HG03442 (cell line): ENCODE measurements around the gene CCDC127.
"Not testable (repeated sequence)": the region's sequence is repeated elsewhere in the genome, so short reads cannot be mapped to it uniquely, and the experiment has no call there.

Experiments
- ATAC-seq: cut with Tn5 transposase; IDR thresholded peaks from one replicate; pipeline ENCODE4 v1.9.1; 2021; ENCODE audit warnings: mild to moderate bottlenecking, moderate library complexity; ENCODE audit not compliant: unreplicated experiment

CCDC127 gene

DNA sequence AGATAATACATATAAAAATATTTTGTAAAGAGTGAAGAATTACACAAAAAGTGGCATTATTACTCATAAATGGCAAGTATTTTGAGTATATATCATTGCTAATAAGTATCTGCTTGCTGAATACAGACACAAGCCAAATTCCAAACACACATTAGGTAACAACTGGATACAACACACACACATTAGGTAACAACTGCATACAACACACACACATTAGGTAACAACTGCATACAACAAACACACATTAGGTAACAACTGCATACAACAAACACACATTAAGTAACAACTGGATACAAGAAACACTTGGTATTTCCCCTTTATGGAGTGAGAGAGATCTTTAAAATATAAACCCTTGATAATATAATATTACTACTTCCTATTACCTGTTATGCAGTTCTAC lies 13.5 kb downstream of the CCDC127 start:
- no peak for ATAC-seq

DNA sequence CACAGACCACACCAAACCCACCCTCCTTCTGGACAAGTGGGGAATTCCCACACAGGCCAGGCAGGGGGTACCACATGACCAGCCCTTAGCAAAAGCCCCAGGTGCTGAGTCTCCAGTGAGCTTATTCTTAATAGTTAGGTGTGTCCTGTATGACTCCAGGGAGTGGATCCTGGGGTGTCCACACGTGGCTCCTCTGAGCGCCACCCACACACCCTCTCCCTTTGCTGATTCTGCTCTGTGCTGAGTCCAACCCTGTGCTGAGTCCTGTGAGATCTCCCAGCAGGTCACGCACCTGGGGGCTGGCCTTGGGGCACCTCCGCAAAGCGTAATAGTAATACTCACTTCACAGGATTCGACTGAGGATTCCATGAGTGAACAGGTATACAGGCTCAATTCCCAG lies 14.0 kb downstream of the CCDC127 start:
- no peak for ATAC-seq

DNA sequence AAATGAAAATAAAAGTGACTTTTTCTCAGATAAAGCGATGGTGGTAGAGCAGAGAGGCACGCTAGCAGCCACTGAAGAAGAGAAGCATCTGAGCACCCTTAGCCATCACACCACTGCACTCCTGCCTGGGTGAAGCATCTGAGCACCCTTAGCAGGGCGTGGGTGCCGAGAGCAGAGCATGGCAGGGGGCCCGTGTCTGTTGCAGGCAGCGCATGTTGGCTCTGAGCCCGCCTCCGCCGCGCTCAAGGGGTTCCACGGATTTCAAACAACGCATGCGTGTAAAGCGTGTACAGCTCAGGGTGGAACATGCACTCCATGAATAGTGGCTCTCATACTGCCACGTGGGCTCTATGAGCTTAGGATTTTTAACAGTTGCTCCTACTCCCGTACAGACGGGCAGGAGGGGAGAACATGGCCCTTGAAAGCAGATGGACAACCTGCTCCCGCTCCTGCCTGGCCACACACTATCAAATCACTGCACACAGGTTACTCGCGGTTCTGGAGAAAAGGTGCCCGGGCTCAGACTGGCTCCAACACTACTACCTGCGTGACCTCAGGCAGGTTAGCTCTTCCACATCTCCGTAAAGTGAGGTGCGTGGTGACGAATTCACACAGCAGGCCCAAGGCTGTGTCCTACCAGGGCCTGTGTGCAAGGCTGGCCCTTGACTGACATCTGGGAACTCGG lies 14.6 kb downstream of the CCDC127 start:
- ATAC-seq = no peak

DNA sequence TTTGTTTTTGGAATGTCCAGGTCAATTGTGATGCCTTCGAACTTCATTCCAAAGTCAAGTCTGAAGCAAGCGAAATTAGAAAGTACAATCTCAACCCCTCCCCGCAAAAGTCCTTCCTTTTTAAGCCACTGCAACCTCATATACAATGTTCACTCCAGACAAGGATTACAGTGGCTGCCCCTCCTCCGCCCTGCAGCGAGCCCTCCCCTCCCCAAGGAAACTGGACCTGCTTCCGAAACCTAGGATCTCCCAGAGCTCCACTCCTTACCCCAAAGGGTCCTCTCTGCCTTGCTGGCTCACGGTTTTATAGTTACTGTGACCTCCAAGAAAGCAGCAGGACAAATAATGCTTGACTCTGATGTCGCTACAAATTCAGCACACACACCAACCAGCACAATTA lies 16.3 kb downstream of the CCDC127 start:
- ATAC-seq = no peak

DNA sequence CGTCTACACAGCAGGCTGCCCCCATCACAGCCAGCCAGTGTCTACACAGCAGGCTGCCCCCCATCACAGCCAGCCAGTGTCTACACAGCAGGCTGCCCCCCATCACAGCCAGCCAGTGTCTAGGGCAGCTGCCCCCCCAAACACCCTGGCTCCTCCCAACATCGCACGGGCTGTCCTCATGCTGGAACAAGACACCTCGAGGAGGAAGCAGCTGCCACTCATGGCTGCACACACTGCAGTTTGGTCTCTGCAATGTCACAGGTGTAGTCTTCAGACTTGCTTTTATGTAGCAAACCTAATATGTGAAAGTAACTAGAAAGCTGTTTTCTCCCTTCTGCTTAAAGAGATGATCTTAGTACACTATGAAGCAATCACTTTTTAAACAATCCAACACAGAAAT lies 17.0 kb downstream of the CCDC127 start:
- ATAC-seq = no peak

DNA sequence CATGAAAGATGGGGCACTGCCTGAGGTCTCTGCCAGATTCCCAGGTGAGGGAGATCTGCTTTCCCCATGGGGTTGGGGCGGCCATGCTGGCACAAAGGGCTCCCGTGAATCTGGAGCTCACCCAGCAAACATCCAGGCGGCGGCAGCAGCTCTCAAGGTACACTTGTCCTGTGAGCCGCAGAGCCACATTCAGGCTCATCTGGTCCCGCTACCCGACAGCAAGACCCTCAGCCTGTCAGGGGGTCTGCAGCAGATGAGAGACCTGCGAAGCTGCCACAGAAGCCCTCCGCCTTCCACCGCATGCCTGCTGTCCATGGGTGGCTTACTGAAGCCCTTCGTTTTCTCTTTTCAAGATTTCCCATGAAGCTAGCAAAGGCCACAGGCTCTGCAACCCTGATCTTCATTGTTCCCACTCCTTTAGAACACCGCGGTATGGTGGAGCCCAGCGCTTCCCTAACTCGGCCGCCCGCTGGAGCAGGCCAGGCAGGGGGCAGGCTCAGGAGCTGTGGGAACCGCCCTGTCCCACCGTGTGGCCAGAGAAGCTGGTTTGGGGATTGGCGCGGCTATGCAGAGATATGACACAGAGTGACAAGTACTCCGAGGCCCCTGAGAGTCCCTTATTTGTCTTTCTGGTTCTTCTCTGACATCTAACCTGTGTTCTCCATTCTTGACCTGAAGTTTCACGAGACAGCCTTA lies 17.9 kb downstream of the CCDC127 start:
- ATAC-seq = no peak

DNA sequence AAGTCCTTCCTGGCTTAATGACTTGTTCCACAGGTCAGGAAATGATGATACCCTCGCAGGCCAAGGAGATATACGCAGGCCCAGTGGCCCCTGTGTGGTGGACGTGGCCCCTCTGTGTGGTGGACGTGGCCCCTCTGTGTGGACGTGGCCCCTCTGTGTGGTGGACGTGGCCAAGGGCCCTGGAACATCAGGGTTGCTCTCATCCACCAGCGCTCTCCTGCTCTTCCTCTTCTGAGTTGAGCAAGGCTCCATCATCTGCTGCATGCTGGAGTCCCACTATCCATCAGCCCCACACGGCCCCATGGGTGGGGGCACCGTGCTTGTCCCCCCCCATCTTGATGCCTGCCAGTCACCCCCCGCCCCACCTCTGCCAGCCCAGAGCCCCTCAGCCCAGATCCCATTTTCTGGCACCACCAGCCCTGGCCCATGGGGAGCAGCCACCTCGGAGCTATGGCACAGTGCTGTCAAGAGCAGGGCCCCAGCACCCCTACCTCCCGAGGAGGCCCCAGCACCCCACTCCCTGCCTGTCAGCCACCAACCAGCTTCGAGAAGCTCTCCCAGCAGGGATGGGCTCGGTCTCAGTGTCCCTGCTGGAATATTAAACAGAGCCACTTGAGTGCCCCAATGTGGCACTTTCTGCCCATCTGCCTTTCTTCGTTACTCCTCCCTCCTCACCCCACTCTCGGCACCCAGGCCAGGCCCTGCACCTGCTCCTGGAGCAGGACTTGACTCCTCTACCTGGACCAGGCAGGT lies 18.6 kb downstream of the CCDC127 start:
- no peak for ATAC-seq

DNA sequence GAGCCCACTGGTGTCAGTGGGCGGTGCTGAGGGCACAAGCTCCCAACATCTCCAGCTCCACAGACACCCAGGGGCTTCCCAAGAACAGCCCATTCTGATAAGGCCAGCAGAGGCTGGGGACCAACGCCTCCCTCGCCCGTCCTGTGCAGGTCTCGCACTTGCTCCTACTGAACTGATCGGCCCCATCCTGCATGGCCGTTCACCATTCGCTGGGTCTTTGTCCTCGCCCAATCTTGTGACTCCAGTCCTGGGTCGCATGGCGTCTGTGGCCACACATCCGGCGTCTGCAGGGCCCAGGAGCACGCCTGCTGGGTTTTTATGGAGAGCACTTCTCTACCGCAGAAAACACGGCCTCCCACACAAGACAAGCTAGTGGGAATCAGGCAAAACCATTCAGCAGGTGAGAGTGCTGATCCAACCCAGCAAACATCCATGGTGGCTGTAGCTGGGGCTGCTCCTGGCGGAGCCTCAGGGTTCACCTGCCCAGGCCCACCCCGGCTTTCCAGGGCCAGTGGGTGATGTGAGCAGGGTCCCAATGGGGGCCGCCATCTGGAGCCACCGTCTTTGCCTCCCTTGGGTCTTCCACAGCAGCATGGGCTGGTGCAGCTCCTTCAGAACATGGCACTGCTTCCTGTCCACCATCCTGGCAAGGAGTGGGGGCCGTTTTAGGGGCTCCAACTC lies 19.3 kb downstream of the CCDC127 start:
- no peak for ATAC-seq

DNA sequence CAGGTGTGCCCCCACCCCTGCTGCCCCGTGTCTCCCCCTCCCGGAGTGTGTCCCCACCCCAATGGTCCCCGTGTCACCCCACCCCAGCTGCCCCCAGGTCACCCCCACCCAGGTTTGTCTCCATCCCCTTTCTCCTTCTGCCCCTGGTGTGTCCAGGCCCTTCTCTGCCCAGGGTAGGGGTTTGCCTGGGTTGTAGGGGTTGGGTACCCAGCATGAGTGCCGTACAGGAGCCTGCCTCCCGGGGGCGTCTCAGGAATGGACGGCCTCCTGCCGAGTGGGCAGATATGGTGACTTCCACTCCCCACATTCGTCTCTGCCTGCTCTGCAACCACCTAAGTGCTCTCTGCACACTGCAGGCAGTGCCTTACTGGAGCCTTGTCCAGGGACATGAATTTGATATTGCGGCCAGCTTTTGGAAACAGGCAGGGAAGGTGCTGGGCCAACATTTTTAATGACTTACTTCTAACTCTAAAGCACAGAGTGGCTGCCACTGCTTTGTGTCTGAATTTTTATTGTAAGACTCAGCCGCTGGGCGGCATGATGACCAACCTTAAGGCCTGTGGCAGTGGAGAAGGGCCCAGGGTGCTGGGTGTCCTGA lies 20.0 kb downstream of the CCDC127 start:
- ATAC-seq = no peak

DNA sequence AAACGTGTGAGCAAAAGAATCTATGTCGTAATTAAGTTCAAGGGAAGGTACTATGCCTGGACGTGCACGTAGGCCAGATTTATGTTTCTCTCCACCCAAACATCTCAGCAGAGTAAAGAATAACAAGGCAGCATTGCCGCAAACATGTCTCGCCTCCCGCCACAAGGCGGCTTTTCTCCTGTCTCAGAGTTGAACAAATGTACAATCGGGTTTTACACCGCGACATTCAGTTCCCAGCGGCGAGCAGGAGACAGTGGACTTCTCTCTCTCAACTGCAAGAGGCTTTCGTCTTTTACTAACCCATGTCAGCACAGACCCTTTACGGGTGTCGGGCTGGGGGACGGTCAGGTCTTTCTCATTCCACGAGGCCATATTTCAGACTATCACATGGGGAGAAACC lies 20.9 kb downstream of the CCDC127 start:
- not testable (repeated sequence) for ATAC-seq

DNA sequence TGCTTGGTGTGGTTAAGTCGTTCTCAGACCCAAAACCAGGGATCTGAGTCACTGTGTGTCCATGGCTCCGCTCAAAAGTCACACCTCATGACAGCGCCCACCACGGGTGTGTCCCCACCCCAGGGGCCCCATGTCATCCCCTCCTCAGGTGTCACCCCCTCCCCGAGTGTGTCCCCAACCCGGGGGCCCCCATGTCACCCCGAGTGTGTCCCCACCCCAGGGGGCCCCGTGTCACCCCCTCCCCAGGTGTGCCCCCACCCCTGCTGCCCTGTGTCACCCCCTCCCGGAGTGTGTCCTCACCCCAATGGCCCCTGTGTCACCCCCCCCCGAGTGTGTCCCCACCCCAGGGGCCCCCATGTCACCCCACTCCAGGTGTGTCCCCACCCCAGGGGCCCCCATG lies 21.6 kb downstream of the CCDC127 start:
- no peak for ATAC-seq

DNA sequence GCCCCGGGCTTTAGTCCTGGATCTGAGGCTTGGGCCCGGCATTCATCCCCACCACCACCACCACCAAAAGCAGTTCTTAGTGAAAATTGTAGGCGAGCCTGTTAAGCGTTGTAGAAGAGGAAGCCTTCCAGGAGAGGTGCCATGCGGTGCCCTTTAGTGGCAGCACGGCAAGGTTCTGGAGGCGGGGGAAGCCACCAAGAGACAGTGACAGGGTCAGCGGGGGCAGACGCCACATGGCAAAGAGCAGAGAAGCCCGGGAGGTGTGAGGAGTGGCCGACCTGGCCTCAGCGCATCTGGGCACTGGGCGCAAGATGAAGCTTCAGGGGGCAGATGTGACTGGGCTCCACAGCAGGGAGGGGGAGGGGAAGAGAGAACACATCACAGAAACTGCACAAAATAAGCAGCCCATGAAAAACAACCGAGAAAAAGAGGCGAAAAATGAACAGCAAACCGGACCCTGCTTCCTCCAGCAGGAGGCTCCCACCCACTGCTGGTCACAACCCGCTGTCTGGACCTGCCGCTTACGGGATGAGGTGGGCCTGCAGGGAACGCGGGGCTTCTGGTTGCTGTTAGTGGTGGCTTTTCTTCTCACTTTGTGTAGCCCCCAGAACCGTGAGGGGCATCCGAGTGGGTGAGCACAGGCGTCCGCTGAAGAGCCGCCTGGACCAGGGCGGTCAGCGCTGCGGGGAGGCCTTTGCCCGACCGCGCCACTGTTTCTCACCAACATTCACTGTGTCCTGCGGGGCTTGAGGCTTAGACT lies 22.4 kb downstream of the CCDC127 start:
- ATAC-seq = no peak

DNA sequence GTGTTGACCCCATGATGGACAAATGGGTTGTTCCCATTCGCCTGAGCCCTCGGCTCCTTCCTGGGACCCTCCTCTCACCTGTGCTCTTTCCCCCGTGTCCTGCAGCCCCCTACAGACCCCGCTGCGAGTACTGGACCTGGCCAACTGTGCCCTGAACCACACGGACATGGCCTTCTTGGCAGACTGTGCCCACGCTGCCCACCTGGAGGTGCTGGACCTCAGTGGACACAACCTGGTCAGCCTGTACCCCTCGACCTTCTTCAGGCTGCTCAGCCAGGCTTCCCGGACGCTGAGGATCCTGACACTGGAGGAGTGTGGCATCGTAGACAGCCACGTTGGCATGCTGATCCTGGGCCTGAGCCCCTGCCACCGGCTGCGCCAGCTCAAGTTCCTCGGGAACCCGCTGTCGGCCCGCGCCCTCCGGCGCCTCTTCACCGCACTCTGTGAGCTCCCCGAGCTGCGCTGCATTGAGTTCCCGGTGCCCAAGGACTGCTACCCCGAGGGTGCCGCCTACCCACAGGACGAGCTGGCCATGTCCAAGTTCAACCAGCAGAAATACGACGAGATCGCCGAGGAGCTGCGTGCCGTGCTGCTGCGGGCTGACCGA lies 23.2 kb downstream of the CCDC127 start:
- ATAC-seq = no peak

DNA sequence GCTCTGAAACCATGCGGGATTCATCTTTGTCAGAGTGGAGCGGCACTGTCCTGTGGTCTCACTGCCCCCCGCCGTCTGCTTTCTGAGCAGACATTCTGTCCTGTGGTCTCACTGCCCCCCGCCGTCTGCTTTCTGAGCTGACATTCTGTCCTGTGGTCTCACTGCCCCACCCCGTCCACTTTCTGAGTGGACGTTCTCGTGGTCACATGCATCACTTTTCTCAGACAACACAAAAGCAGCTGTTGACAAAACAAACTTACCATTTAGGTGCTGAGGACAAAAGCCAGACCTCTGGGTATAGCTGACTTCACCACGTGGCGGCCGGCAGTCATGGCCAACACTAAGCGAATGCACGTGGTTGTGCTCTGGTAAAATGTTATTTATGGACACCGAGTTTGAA lies 23.9 kb downstream of the CCDC127 start:
- ATAC-seq = no peak

DNA sequence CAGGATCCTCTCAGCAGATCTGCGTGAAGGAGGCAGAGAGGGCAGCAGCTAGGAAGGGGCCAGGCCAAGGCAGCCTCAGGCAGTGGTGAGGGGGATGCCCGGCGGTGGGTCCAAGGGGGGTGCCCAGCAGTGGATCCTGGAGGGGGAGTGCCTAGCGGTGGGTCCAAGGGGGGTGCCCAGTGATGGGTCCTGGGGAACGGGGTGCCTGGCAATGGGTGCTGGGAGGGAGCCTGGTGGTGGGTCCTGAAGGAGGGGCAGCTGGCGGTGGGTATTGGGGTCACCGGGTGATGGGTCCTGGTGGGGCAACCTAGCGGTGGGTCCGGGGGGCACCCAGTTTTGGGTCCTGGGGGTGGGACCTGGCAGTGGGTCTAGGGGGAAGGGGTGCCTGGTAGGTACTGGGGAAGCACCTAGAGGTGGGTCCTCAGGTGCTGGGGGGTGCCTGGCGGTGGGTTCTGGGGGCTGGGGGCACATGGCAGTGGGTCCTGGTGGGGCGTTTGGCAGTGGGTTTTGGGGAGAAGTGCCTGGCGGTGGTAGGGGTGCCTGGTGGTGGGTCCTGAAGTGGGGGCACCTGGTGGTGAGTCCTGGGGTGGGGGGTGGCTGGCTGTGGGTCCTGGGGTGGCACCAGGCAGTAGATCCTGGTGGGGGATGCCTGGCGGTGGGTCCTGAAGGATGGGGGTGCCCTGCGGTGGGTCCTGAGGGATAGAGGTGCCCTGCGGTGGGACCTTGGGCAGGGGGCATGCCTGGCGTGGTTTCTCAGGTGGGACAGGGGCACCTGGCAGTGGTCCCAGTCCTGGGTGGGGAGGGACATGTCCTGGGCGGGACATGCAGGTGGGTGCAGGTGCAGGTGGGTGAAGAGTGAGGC lies 24.8 kb downstream of the CCDC127 start:
- ATAC-seq = no peak

DNA sequence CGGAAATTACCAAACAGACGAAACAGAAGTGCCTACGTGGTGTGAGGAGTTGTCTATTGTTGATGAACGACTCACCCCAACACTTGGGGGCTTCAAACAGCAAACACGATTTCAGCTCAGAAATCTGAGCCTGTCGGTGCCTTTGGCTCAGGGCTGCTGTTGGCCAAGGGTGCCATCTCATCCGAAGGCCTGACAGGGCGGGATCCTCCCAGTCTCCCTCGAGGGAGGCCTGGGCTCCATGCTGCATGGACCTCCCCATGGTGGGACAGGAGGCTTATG lies 25.3 kb downstream of the CCDC127 start:
- ATAC-seq = no peak

DNA sequence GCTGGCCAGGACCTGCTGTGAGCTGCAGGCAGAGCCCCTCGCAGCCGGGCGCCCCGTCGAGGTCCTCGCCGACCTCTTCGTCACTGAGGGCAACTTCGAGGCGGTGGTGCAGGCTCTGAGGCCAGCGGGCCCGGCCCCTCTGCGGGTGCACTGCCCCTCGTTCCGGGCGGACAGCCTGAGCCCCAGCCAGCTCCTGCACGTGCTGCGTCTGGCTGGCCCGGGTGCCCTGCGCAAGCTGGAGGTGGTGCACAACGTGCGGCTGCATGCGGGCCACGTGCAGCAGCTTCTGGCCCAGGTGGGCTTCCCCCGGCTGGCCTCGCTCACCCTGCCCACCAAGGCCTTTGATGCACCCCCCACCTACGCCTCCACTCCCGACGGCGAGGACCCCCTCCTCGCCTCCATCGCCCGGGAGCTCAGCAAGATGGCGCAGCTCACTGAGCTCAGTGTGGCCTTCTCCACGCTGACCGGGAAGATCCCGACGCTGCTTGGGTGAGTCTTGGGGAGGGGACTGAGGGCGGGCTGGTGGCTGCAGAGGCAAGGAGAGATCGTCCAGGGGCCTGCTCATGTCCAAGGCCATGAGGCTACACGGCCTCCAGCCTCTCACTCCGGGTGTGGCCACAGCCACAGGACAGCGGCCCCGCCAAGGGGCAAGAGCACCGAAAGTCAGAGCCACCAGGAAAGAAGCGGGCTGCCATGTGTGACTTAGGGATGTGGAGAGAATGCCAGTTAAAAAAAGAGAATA lies 25.8 kb downstream of the CCDC127 start:
- no peak for ATAC-seq
